Smooth muscle cell (in vitro differentiated cells): ENCODE measurements around the gene ACAA2. TPM values are rescaled to one million over a fixed set of nuclear protein-coding genes. Genes with fewer than 3 reads are reported as not detected.
A peak's percentile ranks its signal among the peaks of the same experiment; 100 is the strongest.

ENCODE experiments used
- DNase-seq: peaks from one replicate; lab custom pipeline; 2025; ENCODE audit not compliant: unreplicated experiment; lab: John Stamatoyannopoulos, UW
- H2AFZ ChIP-seq: fragments of 200-600 bp; sonication (generic); 2 replicates; pipeline ENCODE4 v1.6.0; 2016; ENCODE audit warnings: antibody characterized with exemption, low read depth, mild to moderate bottlenecking
- H3F3A ChIP-seq: fragments of 200-600 bp; sonication (generic); 2 replicates; pipeline ENCODE4 v1.6.0; 2017; ENCODE audit warnings: antibody characterized with exemption, low read depth
- H3K27ac ChIP-seq: fragments of 200-600 bp; sonication (generic); 2 replicates; pipeline ENCODE4 v1.5.1; 2016; ENCODE audit warnings: low read depth, mild to moderate bottlenecking
- H3K27me3 ChIP-seq: fragments of 200-600 bp; sonication (generic); 2 replicates; pipeline ENCODE4 v1.6.1; 2016; ENCODE audit warnings: low read depth, mild to moderate bottlenecking
- H3K36me3 ChIP-seq: fragments of 200-600 bp; sonication (generic); 2 replicates; pipeline ENCODE4 v1.5.1; 2016; ENCODE audit warnings: low read depth
- H3K4me1 ChIP-seq: fragments of 200-600 bp; sonication (generic); 2 replicates; pipeline ENCODE4 v1.5.1; 2016; ENCODE audit warnings: low read depth
- H3K4me2 ChIP-seq: fragments of 200-600 bp; sonication (generic); 2 replicates; pipeline ENCODE4 v1.6.0; 2016; ENCODE audit warnings: mild to moderate bottlenecking
- H3K4me3 ChIP-seq: fragments of 200-600 bp; sonication (generic); 2 replicates; pipeline ENCODE4 v1.5.1; 2016; ENCODE audit warnings: mild to moderate bottlenecking
- H3K79me2 ChIP-seq: fragments of 200-600 bp; sonication (generic); 2 replicates; pipeline ENCODE4 v1.6.0; 2016; ENCODE audit warnings: low read depth, mild to moderate bottlenecking
- H3K9ac ChIP-seq: fragments of 200-600 bp; sonication (generic); 2 replicates; pipeline ENCODE4 v1.6.0; 2016; ENCODE audit warnings: low read depth
- H3K9me3 ChIP-seq: fragments of 200-600 bp; sonication (generic); replicated peaks from 2 replicates; pipeline ENCODE4 v1.5.1; 2016; ENCODE audit warnings: low read depth
- H4K20me1 ChIP-seq: fragments of 200-600 bp; sonication (generic); 2 replicates; pipeline ENCODE4 v1.6.0; 2016; ENCODE audit warnings: low read depth
- WGBS: methylation state at CpG from one replicate; pipeline ENCODE4 v1.1.7; 2016; ENCODE audit warnings: low lambda C conversion rate; 5-methylcytosine and 5-hydroxymethylcytosine counted together
- polyA plus RNA-seq: library from polyadenylated mRNA; unstranded; fragments of >200 nt; fragmentation: Nextera tagmentation; extraction: Ambion mirVana; gene quantifications from 2 replicates; pipeline ENCODE4 v1.2.1, GENCODE V29; 2016
- total RNA-seq: library from RNA; depleted of rRNA; stranded (reverse); fragments of >200 nt; gene quantifications from 2 replicates; pipeline ENCODE4 v1.2.3, GENCODE V29; 2014
- TF ChIP-seq, protein P1 (sequence below): fragments of 200-600 bp; sonication (generic); IDR thresholded peaks from 2 replicates; pipeline ENCODE4 v1.5.1; 2017; ENCODE audit warnings: borderline replicate concordance, mild to moderate bottlenecking, antibody characterized with exemption; ENCODE audit not compliant: insufficient read depth, poor library complexity, severe bottlenecking

ACAA2 gene
- total and polyA plus RNA-seq, 2 experiments from 2014 or later = 62.3 to 94.6 TPM

DNA sequence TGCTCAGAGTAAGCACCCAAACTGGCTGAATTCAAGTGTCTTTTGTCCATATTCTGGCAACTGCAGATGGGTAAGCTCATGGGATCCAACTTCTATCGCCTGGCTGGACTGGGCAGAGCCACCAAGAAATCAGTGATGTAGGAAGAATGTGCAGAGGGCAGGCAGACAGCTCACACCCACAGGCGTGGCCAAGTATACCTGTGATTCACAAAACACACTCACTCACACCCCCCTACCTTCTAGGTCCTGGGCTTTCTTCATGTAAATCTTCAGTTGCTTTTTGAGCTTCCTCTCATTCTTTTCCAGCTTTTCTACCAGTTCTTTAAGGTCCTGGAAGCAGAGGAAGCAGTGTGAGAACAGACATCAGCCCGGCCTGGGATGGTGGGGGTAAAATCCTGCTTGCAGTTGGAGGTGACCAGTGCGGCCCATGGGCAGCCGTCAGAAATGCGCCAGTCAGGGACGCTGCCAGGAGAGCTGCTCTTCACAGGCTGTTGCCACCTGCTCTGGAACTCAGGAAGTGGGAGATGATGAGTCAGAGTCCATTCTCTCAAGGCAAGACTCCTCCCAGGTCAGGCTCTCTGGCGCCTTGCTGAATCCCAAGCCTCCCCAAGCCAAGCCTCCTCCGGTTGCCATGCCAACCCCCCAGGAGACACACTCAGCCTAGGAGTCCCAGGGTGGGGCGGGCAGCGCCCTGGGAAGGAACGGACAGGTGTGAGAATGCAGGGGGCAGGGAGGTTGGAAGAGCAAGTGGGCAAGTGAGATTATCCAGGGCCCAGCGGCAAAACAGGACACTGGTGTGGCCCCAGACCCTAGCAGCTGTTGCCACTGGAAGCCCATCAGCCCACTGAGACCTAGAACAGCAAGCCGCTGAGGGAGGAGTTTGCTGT, 36.2 kb upstream of the ACAA2 start:
- no peaks in the 10 kb centered on the region for H3K9me3 ChIP-seq
- peak overlapping the region; percentile 45 for H3K4me2 ChIP-seq
- no peaks in the 10 kb centered on the region for H3F3A ChIP-seq
- peaks cover 17% of the 10 kb centered on the region for H3K4me1 ChIP-seq
- no peak overlapping the region for H2AFZ ChIP-seq
- no peak for DNase-seq
- TF ChIP-seq, protein P1, sequence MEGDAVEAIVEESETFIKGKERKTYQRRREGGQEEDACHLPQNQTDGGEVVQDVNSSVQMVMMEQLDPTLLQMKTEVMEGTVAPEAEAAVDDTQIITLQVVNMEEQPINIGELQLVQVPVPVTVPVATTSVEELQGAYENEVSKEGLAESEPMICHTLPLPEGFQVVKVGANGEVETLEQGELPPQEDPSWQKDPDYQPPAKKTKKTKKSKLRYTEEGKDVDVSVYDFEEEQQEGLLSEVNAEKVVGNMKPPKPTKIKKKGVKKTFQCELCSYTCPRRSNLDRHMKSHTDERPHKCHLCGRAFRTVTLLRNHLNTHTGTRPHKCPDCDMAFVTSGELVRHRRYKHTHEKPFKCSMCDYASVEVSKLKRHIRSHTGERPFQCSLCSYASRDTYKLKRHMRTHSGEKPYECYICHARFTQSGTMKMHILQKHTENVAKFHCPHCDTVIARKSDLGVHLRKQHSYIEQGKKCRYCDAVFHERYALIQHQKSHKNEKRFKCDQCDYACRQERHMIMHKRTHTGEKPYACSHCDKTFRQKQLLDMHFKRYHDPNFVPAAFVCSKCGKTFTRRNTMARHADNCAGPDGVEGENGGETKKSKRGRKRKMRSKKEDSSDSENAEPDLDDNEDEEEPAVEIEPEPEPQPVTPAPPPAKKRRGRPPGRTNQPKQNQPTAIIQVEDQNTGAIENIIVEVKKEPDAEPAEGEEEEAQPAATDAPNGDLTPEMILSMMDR = no peak
- no peaks in the 10 kb centered on the region for H3K27me3 ChIP-seq
- H3K9ac ChIP-seq = peak overlapping the region; percentile 55
- peak overlapping the region; percentile 91 for H3K27ac ChIP-seq
- 43% methylated on average over 14 of the region's 14 CpGs for WGBS
- peak overlapping the region; percentile 25 for H3K4me3 ChIP-seq
- no peaks in the 10 kb centered on the region for H3K79me2 ChIP-seq
- H3K36me3 ChIP-seq = no peaks in the 10 kb centered on the region
- H4K20me1 ChIP-seq = no peaks in the 10 kb centered on the region

DNA sequence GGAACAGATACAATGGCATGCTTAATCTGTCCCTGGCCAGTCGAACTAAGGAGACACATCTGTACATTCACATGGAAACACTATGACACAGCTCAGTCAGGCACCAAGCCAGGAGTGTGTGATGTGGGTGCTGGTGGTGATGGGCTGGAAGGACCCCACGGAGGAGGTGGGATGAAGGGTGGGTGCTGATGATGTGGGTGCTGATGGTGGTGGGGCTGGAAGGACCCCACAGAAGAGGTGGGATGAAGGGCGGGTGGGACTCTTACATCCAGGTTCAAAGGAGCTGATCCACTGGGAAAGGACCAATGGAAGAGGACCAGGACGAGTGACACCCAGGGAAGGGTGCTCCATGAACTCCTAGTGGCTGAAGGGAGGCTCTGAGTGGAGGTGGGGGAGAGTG, 34.8 kb upstream of the ACAA2 start:
- H3K9me3 ChIP-seq = no peaks in the 10 kb centered on the region
- H3F3A ChIP-seq = no peaks in the 10 kb centered on the region
- DNase-seq = no peak
- H3K27me3 ChIP-seq = no peaks in the 10 kb centered on the region
- H3K79me2 ChIP-seq = no peaks in the 10 kb centered on the region
- peaks cover 17% of the 10 kb centered on the region for H3K4me1 ChIP-seq
- H3K36me3 ChIP-seq = no peaks in the 10 kb centered on the region
- no peaks in the 10 kb centered on the region for H4K20me1 ChIP-seq
- H3K4me3 ChIP-seq = no peak overlapping the region
- no peak overlapping the region for H3K4me2 ChIP-seq
- 91% methylated on average over 4 of the region's 4 CpGs for WGBS
- no peak overlapping the region for H3K9ac ChIP-seq
- H3K27ac ChIP-seq = no peak overlapping the region
- H2AFZ ChIP-seq = no peak overlapping the region
- TF ChIP-seq, protein P1 = no peak

DNA sequence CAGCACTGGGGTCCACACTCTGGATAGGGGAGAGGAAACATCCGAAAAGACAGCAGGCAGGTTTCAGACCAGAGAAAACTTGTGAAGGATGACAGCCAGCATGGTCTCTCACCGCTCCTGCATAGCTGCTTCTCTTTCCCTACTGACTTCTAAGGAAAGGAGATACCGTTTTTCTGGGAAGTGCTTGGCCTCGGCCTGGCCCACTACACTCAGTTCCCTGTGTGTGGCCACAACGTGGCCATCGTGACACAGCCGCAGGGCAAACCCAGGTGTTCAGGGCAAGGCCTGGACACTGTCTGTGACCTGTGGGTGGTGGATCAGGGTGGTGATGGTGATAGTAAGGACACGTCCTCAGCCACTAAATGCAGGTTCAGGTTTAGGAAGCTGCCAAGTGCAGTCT, 34.2 kb upstream of the ACAA2 start:
- no peaks in the 10 kb centered on the region for H3K9me3 ChIP-seq
- no peaks in the 10 kb centered on the region for H3K36me3 ChIP-seq
- no peak overlapping the region for H3K9ac ChIP-seq
- H3K79me2 ChIP-seq = no peaks in the 10 kb centered on the region
- H4K20me1 ChIP-seq = no peaks in the 10 kb centered on the region
- TF ChIP-seq, protein P1 = no peak
- H3K4me2 ChIP-seq = no peak overlapping the region
- 93% methylated on average over 8 of the region's 8 CpGs for WGBS
- H3K27me3 ChIP-seq = no peaks in the 10 kb centered on the region
- H3F3A ChIP-seq = no peaks in the 10 kb centered on the region
- H3K4me1 ChIP-seq = peaks cover 17% of the 10 kb centered on the region
- H3K4me3 ChIP-seq = no peak overlapping the region
- no peak overlapping the region for H3K27ac ChIP-seq
- H2AFZ ChIP-seq = no peak overlapping the region
- DNase-seq = no peak
